Gastrocnemius medialis (tissue), 4 donors: ENCODE data around the gene CRYL1. TPM values are rescaled to one million over a fixed set of nuclear protein-coding genes. Genes with fewer than 3 reads are reported as not detected.

Experiments
- ATAC-seq, 2 donors: fragments of 150-250 bp; one replicate each; pipeline ENCODE4 v1.9.1; 2016
- DNase-seq, 2 donors: peaks; one replicate each; pipeline ENCODE4 v3.0.0-alpha.2; 2019
- H3K27ac ChIP-seq, 4 donors: fragments of 200-600 bp; sonication (generic); 1 replicate in 1 of 4; 2 replicates in 3 of 4; pipeline ENCODE4 v1.5.1; 2016 to 2018; ENCODE audit warnings: mild to moderate bottlenecking in 2 of 4, moderate library complexity in 1 of 4
- H3K27me3 ChIP-seq, 3 donors: fragments of 200-600 bp; sonication (generic) in 2 of 3; 1 replicate in 1 of 3; 2 replicates in 2 of 3; pipeline versions ENCODE4 v1.5.1 to v1.6.0; 2016 to 2019; ENCODE audit warnings: mild to moderate bottlenecking in 1 of 3, moderate library complexity in 1 of 3
- H3K36me3 ChIP-seq, 2 donors: fragments of 200-600 bp; sonication (generic) in 1 of 2; one replicate each; pipeline ENCODE4 v1.5.1; 2017 to 2018
- H3K4me1 ChIP-seq, 2 donors: fragments of 200-600 bp; sonication (generic) in 1 of 2; one replicate each; pipeline ENCODE4 v1.5.1; 2016 to 2017; ENCODE audit warnings: mild to moderate bottlenecking in 2 of 2
- H3K4me3 ChIP-seq, 4 donors: fragments of 200-600 bp; sonication (generic) in 3 of 4; 1 replicate in 1 of 4; 2 replicates in 3 of 4; pipeline ENCODE4 v1.5.1; 2016 to 2019; ENCODE audit warnings: mild to moderate bottlenecking in 2 of 4
- H3K9me3 ChIP-seq, 3 donors: fragments of 200-600 bp; sonication (generic) in 2 of 3; 1 replicate in 1 of 3; 2 replicates in 2 of 3; pipeline ENCODE4 v1.5.1; 2016 to 2019
- CTCF ChIP-seq, 5 experiments: fragments of 450-650 bp in 3 of 5; fragments of 200-600 bp in 2 of 5; sonication (generic) in 2 of 5; IDR thresholded peaks in 4 of 5; conservative IDR thresholded peaks in 1 of 5; 1 replicate in 4 of 5; 2 replicates in 1 of 5; pipeline ENCODE4 v1.5.1; 2016 to 2019; ENCODE audit warnings: antibody characterized with exemption in 5 of 5, mild to moderate bottlenecking in 3 of 5, moderate library complexity in 3 of 5
- POLR2A ChIP-seq, 2 donors: fragments of 450-650 bp; IDR thresholded peaks; one replicate each; pipeline ENCODE4 v1.6.1; 2017; ENCODE audit warnings: antibody characterized with exemption in 2 of 2, mild to moderate bottlenecking in 2 of 2, moderate library complexity in 2 of 2
- in situ Hi-C, 4 donors: fragments of 200-750 bp; cut with MboI; loops; one replicate each; pipeline versions ENCODE4 v1.15.0 to v1.8.0; 2017; ENCODE audit warnings: low sequenced_read_pairs in 4 of 4
- intact Hi-C: fragments of 100-400 bp; cut with DNase I; formaldehyde crosslinking; loops from one replicate; pipeline ENCODE4 v1.15.1; 2023; ENCODE audit warnings: low total_unique reads
- total RNA-seq, 4 donors: library from RNA; depleted of rRNA; stranded (reverse); fragments of >200 nt; gene quantifications; one replicate each; pipeline versions ENCODE4 v1.1.0 to v1.2.3, GENCODE V29; 2016

Gene CRYL1
- total RNA-seq, 4 donors from 2014 or later, result 11.0 to 17.4 (median 15.7) TPM

- Histone ChIP-seq H3K27ac (peak overlapping the region in 1 of 4 donors; percentile 26), H3K27me3 (no peaks in the 10 kb centered on the region), H3K36me3 (peaks cover 0 to 22% of the 10 kb centered on the region in 2 donors), H3K4me1 (no peaks in the 10 kb centered on the region), H3K4me3 (no peak overlapping the region), H3K9me3 (no peaks in the 10 kb centered on the region)
- TF ChIP-seq POLR2A (IDR thresholded peaks at IDR 0.05), result no peak
- no peak for ATAC-seq
- in situ Hi-C loops (no loop called here), intact Hi-C loops (no loop called here)
- no peak for DNase-seq
Measured at GRCh38 chr13:20506696-20507095, 19.0 kb downstream of the CRYL1 start.

GRCh38 chr13:20505405-20506366 lies 20.0 kb downstream of the CRYL1 start:
- TF ChIP-seq CTCF (IDR thresholded peaks at IDR 0.05 in 4 of 5, conservative IDR thresholded peaks at IDR 0.05 in 1 of 5) (no peak), POLR2A (IDR thresholded peaks at IDR 0.05) (no peak)
- in situ Hi-C loops (no loop called here), intact Hi-C loops (no loop called here)
- DNase-seq (no peak), ATAC-seq (no peak)
- no peaks in the 10 kb centered on the region for H3K27me3 ChIP-seq
- H3K36me3 ChIP-seq, result peaks cover 0 to 12% of the 10 kb centered on the region in 2 donors
- peak overlapping the region in 1 of 4 donors; percentile 26 for H3K27ac ChIP-seq
- no peaks in the 10 kb centered on the region for H3K4me1 ChIP-seq
- no peak overlapping the region for H3K4me3 ChIP-seq
- no peaks in the 10 kb centered on the region for H3K9me3 ChIP-seq

- in situ Hi-C loops, result no loop called here
Measured at GRCh38 chr13:20503088-20504083, 22.3 kb downstream of the CRYL1 start.

GRCh38 chr13:20501592-20501991 lies 24.1 kb downstream of the CRYL1 start:
- in situ Hi-C loops, result no loop called here
- ATAC-seq, result no peak
- TF ChIP-seq POLR2A (IDR thresholded peaks at IDR 0.05) (no peak), CTCF (IDR thresholded peaks at IDR 0.05 in 4 of 5, conservative IDR thresholded peaks at IDR 0.05 in 1 of 5) (no peak)
- Histone ChIP-seq H3K27me3 (no peaks in the 10 kb centered on the region), H3K4me3 (no peak overlapping the region), H3K9me3 (no peaks in the 10 kb centered on the region), H3K36me3 (peaks cover 0 to 4% of the 10 kb centered on the region in 2 donors), H3K27ac (no peak overlapping the region), H3K4me1 (no peaks in the 10 kb centered on the region)
- intact Hi-C loops, result no loop called here
- DNase-seq, result no peak

More at GRCh38 chr13:20503088-20504083, 22.3 kb downstream of the CRYL1 start:
- Histone ChIP-seq H3K4me1 (no peaks in the 10 kb centered on the region), H3K27me3 (no peaks in the 10 kb centered on the region), H3K9me3 (no peaks in the 10 kb centered on the region), H3K36me3 (peaks cover 0 to 4% of the 10 kb centered on the region in 2 donors), H3K4me3 (no peak overlapping the region), H3K27ac (no peak overlapping the region)
- ATAC-seq, result no peak
- TF ChIP-seq CTCF (IDR thresholded peaks at IDR 0.05 in 4 of 5, conservative IDR thresholded peaks at IDR 0.05 in 1 of 5) (no peak), POLR2A (IDR thresholded peaks at IDR 0.05) (no peak)
- intact Hi-C loops, result no loop called here
- no peak for DNase-seq
